HG02970 (cell line): ENCODE results near the gene CD7.

Source experiments
- ATAC-seq: cut with Tn5 transposase; IDR thresholded peaks from one replicate; pipeline ENCODE4 v1.9.1; 2021; ENCODE audit warnings: mild to moderate bottlenecking, moderate library complexity, moderate number of reproducible peaks; ENCODE audit not compliant: unreplicated experiment, low FRiP score

Gene CD7

GRCh38 chr17:82329683-82330321 is 12.4 kb upstream of the CD7 start:
- ATAC-seq: no peak

- no peak for ATAC-seq
Observed at GRCh38 chr17:82328994-82329507, 11.6 kb upstream of the CD7 start.

- no peak for ATAC-seq
Observed at GRCh38 chr17:82328141-82328993, 11.0 kb upstream of the CD7 start.

GRCh38 chr17:82327757-82328140 is 10.3 kb upstream of the CD7 start:
- no peak for ATAC-seq

GRCh38 chr17:82327289-82327688 is 9.9 kb upstream of the CD7 start:
- no peak for ATAC-seq

- ATAC-seq: no peak
Observed at GRCh38 chr17:82325286-82326180, 8.1 kb upstream of the CD7 start.

GRCh38 chr17:82324566-82325285 is 7.3 kb upstream of the CD7 start:
- no peak for ATAC-seq

- ATAC-seq: no peak
Observed at GRCh38 chr17:82323514-82324234, 6.3 kb upstream of the CD7 start.

GRCh38 chr17:82322526-82323453 is 5.4 kb upstream of the CD7 start:
- no peak for ATAC-seq

GRCh38 chr17:82321947-82322466 is 4.6 kb upstream of the CD7 start:
- ATAC-seq: no peak

- no peak for ATAC-seq
Observed at GRCh38 chr17:82320956-82321927, 3.8 kb upstream of the CD7 start.

- ATAC-seq: no peak
Observed at GRCh38 chr17:82320140-82320840, 2.9 kb upstream of the CD7 start.

- no peak for ATAC-seq
Observed at GRCh38 chr17:82319619-82320062, 2.2 kb upstream of the CD7 start.

- no peak for ATAC-seq
Observed at GRCh38 chr17:82318772-82319606, 1.6 kb upstream of the CD7 start.

GRCh38 chr17:82318169-82318498 is 726 bp upstream of the CD7 start:
- ATAC-seq: no peak
